ENCODE measurements around the gene TMEM254.

GRCh38 chr10:80046629-80047441 lies 31.6 kb upstream of the TMEM254 start:
- peak; percentile 97 for TF ChIP-seq CTCF (conservative IDR thresholded peaks at IDR 0.05; ENCODE audit: low read length)
- no peak for TF ChIP-seq EZH2phosphoT487 (IDR thresholded peaks at IDR 0.05; ENCODE audit: borderline replicate concordance, low read depth, low read length)
